Eye (tissue), 1 donor: ENCODE data around the gene SNRNP40.
"Not testable (repeated sequence)": the region's sequence is repeated elsewhere in the genome, so short reads cannot be mapped to it uniquely, and the experiment has no call there.

Experiments
- DNase-seq: peaks from one replicate; pipeline ENCODE4 v3.0.0-alpha.2; 2015

The SNRNP40 gene

GRCh38 chr1:31273619-31274018, 23.0 kb downstream of the SNRNP40 start:
- DNase-seq = no peak

GRCh38 chr1:31272369-31272768, 24.2 kb downstream of the SNRNP40 start:
- no peak for DNase-seq

GRCh38 chr1:31266547-31266946, 30.0 kb downstream of the SNRNP40 start:
- no peak for DNase-seq

GRCh38 chr1:31264790-31265386, 31.7 kb downstream of the SNRNP40 start:
- no peak for DNase-seq

- DNase-seq = no peak
Observed at GRCh38 chr1:31263408-31263807, 33.2 kb downstream of the SNRNP40 start.

- not testable (repeated sequence) for DNase-seq
Observed at GRCh38 chr1:31262393-31262792, 34.2 kb downstream of the SNRNP40 start.

- no peak for DNase-seq
Observed at GRCh38 chr1:31261916-31262315, 34.7 kb downstream of the SNRNP40 start.

- no peak for DNase-seq
Observed at GRCh38 chr1:31259746-31260145, 36.8 kb downstream of the SNRNP40 start.

- DNase-seq = no peak
Observed at GRCh38 chr1:31258581-31258980, 38.0 kb downstream of the SNRNP40 start.

GRCh38 chr1:31257213-31257612, 39.4 kb downstream of the SNRNP40 start:
- DNase-seq = no peak

- no peak for DNase-seq
Observed at GRCh38 chr1:31249854-31250253, 46.7 kb downstream of the SNRNP40 start.

- no peak for DNase-seq
Observed at GRCh38 chr1:31248276-31248675, 48.3 kb downstream of the SNRNP40 start.

GRCh38 chr1:31244326-31244725, 52.3 kb downstream of the SNRNP40 start:
- DNase-seq = no peak

- no peak for DNase-seq
Observed at GRCh38 chr1:31243501-31244286, 52.9 kb downstream of the SNRNP40 start.

GRCh38 chr1:31241321-31241720, 55.3 kb downstream of the SNRNP40 start:
- no peak for DNase-seq

- peak; percentile 83 for DNase-seq
Observed at GRCh38 chr1:31239653-31240241, 56.8 kb downstream of the SNRNP40 start, which contains the start of gene NKAIN1. Gene NKAIN1 (minus strand): TSS chr1:31239887. CDS start chr1:31239547, 340 bp downstream.

- peak; percentile 87 for DNase-seq
Observed at GRCh38 chr1:31238986-31239613, 57.5 kb downstream of the SNRNP40 start.

GRCh38 chr1:31238612-31238985, 58.0 kb downstream of the SNRNP40 start:
- no peak for DNase-seq

GRCh38 chr1:31234870-31235269, 61.7 kb downstream of the SNRNP40 start:
- no peak for DNase-seq

- peak; percentile 57 for DNase-seq
Observed at GRCh38 chr1:31234123-31234708, 62.4 kb downstream of the SNRNP40 start.

GRCh38 chr1:31232689-31233088, 63.9 kb downstream of the SNRNP40 start:
- no peak for DNase-seq

- DNase-seq = no peak
Observed at GRCh38 chr1:31231802-31232201, 64.8 kb downstream of the SNRNP40 start.

GRCh38 chr1:31230378-31230777, 66.2 kb downstream of the SNRNP40 start:
- no peak for DNase-seq
